ENCODE measurements around the gene CNEP1R1. TPM values are rescaled to one million over a fixed set of nuclear protein-coding genes. Genes with fewer than 3 reads are reported as not detected.

CNEP1R1 gene
- polyA plus RNA-seq, 1 donor from 2014 or later = 44.2 TPM

DNA sequence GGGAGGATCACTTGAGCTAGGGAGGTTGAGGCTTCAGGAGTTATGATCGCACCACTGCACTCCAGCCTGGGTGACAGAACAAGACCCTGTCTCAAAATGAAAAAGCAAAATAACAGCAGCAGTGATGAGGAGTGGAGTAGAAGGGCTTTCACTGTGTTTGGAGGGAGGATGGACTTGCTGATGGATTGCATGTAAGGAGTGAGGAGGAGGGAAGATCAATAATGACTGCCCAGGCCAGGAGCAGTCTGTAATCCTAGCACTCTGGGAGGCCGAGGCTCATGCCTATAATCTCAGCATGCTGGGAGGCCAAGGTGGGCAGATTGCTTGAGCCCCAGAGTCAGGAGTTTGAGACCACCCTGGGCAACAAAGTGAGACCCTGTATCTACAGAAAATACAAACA lies 14.8 kb upstream of the CNEP1R1 start:
- no peaks in the 10 kb centered on the region for H3K79me2 ChIP-seq (replicated peaks; ENCODE audit: insufficient read depth, low read length)
- TF ChIP-seq TAF1 (IDR thresholded peaks at IDR 0.05; ENCODE audit: low read depth) = no peak
- TF ChIP-seq EP300 (conservative IDR thresholded peaks at IDR 0.05; ENCODE audit: poor library complexity, severe bottlenecking) = no peak
- no peak for TF ChIP-seq EZH2 (IDR thresholded peaks at IDR 0.05; ENCODE audit: borderline replicate concordance, insufficient read depth, low read length, poor library complexity, severe bottlenecking)
- no peak for TF ChIP-seq SMC3 (conservative IDR thresholded peaks at IDR 0.05; ENCODE audit: poor library complexity)
- TF ChIP-seq RAD21 (conservative IDR thresholded peaks at IDR 0.05) = no peak
- TF ChIP-seq MXI1 (conservative IDR thresholded peaks at IDR 0.05; ENCODE audit: poor library complexity, severe bottlenecking) = no peak
- TF ChIP-seq, protein P1, sequence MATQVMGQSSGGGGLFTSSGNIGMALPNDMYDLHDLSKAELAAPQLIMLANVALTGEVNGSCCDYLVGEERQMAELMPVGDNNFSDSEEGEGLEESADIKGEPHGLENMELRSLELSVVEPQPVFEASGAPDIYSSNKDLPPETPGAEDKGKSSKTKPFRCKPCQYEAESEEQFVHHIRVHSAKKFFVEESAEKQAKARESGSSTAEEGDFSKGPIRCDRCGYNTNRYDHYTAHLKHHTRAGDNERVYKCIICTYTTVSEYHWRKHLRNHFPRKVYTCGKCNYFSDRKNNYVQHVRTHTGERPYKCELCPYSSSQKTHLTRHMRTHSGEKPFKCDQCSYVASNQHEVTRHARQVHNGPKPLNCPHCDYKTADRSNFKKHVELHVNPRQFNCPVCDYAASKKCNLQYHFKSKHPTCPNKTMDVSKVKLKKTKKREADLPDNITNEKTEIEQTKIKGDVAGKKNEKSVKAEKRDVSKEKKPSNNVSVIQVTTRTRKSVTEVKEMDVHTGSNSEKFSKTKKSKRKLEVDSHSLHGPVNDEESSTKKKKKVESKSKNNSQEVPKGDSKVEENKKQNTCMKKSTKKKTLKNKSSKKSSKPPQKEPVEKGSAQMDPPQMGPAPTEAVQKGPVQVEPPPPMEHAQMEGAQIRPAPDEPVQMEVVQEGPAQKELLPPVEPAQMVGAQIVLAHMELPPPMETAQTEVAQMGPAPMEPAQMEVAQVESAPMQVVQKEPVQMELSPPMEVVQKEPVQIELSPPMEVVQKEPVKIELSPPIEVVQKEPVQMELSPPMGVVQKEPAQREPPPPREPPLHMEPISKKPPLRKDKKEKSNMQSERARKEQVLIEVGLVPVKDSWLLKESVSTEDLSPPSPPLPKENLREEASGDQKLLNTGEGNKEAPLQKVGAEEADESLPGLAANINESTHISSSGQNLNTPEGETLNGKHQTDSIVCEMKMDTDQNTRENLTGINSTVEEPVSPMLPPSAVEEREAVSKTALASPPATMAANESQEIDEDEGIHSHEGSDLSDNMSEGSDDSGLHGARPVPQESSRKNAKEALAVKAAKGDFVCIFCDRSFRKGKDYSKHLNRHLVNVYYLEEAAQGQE (IDR thresholded peaks at IDR 0.05; ENCODE audit: borderline replicate concordance) = no peak
- TF ChIP-seq POLR2AphosphoS5 (IDR thresholded peaks at IDR 0.05) = no peak
- H3F3A ChIP-seq (ENCODE audit: insufficient read depth, low read length, poor library complexity, severe bottlenecking) = no peaks in the 10 kb centered on the region
- H3K4me3 ChIP-seq (ENCODE audit: low read length) = no peak overlapping the region
- no peaks in the 10 kb centered on the region for H4K20me1 ChIP-seq (ENCODE audit: insufficient read depth)
- H3K9ac ChIP-seq (ENCODE audit: low read length) = no peak overlapping the region
- no peak overlapping the region for H2AFZ ChIP-seq (ENCODE audit: low read depth, low read length)
- no peak overlapping the region for H3K27ac ChIP-seq (ENCODE audit: low read length)
- H3K36me3 ChIP-seq (ENCODE audit: insufficient read depth, low read length) = no peaks in the 10 kb centered on the region
- H3K4me2 ChIP-seq (ENCODE audit: low read length) = no peak overlapping the region
- H3K9me2 ChIP-seq (ENCODE audit: insufficient read depth, low read length) = no peaks in the 10 kb centered on the region
- no peaks in the 10 kb centered on the region for H3K9me3 ChIP-seq (ENCODE audit: low read length)
- no peaks in the 10 kb centered on the region for H3K27me3 ChIP-seq (ENCODE audit: insufficient read depth, low read depth, low read length)

DNA sequence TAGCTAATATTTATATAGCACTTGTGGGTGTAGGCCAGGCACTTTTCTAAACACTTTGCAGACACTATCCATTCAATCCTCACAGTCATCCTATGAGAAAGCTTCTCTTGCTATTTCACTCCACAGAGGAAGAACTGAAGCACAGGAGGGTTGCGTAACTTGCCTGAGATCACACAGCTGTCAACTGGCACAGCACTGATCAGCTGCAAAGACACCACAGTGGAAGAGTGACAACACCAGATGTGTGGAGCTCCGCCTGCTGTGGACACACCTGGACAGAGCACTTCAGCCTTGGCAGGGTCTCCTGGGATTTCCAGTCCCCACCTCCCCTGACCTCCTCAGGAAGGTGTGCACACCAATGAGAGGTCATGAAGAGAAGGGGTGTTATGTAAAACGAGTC lies 13.3 kb upstream of the CNEP1R1 start:
- Histone ChIP-seq H2AFZ (ENCODE audit: low read depth, low read length) (no peak overlapping the region), H3K9ac (ENCODE audit: low read length) (no peak overlapping the region), H3K4me2 (ENCODE audit: low read length) (no peak overlapping the region), H3F3A (ENCODE audit: insufficient read depth, low read length, poor library complexity, severe bottlenecking) (no peaks in the 10 kb centered on the region), H3K79me2 (replicated peaks; ENCODE audit: insufficient read depth, low read length) (no peaks in the 10 kb centered on the region), H3K9me3 (ENCODE audit: low read length) (no peaks in the 10 kb centered on the region), H3K27ac (ENCODE audit: low read length) (no peak overlapping the region), H3K9me2 (ENCODE audit: insufficient read depth, low read length) (no peaks in the 10 kb centered on the region), H3K36me3 (ENCODE audit: insufficient read depth, low read length) (no peaks in the 10 kb centered on the region), H3K4me3 (ENCODE audit: low read length) (no peak overlapping the region), H4K20me1 (ENCODE audit: insufficient read depth) (no peaks in the 10 kb centered on the region), H3K27me3 (ENCODE audit: insufficient read depth, low read depth, low read length) (no peaks in the 10 kb centered on the region)
- TF ChIP-seq EZH2 (IDR thresholded peaks at IDR 0.05; ENCODE audit: borderline replicate concordance, insufficient read depth, low read length, poor library complexity, severe bottlenecking) (no peak), POLR2AphosphoS5 (IDR thresholded peaks at IDR 0.05) (no peak), TAF1 (IDR thresholded peaks at IDR 0.05; ENCODE audit: low read depth) (no peak), EP300 (conservative IDR thresholded peaks at IDR 0.05; ENCODE audit: poor library complexity, severe bottlenecking) (no peak), MXI1 (conservative IDR thresholded peaks at IDR 0.05; ENCODE audit: poor library complexity, severe bottlenecking) (no peak), RAD21 (conservative IDR thresholded peaks at IDR 0.05) (no peak), SMC3 (conservative IDR thresholded peaks at IDR 0.05; ENCODE audit: poor library complexity) (no peak)
- TF ChIP-seq, protein P1 (IDR thresholded peaks at IDR 0.05; ENCODE audit: borderline replicate concordance) = no peak
- TF ChIP-seq, protein P2, sequence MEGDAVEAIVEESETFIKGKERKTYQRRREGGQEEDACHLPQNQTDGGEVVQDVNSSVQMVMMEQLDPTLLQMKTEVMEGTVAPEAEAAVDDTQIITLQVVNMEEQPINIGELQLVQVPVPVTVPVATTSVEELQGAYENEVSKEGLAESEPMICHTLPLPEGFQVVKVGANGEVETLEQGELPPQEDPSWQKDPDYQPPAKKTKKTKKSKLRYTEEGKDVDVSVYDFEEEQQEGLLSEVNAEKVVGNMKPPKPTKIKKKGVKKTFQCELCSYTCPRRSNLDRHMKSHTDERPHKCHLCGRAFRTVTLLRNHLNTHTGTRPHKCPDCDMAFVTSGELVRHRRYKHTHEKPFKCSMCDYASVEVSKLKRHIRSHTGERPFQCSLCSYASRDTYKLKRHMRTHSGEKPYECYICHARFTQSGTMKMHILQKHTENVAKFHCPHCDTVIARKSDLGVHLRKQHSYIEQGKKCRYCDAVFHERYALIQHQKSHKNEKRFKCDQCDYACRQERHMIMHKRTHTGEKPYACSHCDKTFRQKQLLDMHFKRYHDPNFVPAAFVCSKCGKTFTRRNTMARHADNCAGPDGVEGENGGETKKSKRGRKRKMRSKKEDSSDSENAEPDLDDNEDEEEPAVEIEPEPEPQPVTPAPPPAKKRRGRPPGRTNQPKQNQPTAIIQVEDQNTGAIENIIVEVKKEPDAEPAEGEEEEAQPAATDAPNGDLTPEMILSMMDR (IDR thresholded peaks at IDR 0.05; ENCODE audit: poor library complexity, severe bottlenecking) = no peak

Data from neural cell (in vitro differentiated cells).